GM20431 (cell line): ENCODE results near the gene DNMT3A.

Experiments used
- in situ Hi-C: fragments of 300-500 bp; cut with MseI, MboI; formaldehyde crosslinking; loops from one replicate; pipeline ENCODE4 v1.15.0; 2020; ENCODE audit warnings: low sequenced_read_pairs; ENCODE audit not compliant: unreplicated experiment

Gene DNMT3A

DNA sequence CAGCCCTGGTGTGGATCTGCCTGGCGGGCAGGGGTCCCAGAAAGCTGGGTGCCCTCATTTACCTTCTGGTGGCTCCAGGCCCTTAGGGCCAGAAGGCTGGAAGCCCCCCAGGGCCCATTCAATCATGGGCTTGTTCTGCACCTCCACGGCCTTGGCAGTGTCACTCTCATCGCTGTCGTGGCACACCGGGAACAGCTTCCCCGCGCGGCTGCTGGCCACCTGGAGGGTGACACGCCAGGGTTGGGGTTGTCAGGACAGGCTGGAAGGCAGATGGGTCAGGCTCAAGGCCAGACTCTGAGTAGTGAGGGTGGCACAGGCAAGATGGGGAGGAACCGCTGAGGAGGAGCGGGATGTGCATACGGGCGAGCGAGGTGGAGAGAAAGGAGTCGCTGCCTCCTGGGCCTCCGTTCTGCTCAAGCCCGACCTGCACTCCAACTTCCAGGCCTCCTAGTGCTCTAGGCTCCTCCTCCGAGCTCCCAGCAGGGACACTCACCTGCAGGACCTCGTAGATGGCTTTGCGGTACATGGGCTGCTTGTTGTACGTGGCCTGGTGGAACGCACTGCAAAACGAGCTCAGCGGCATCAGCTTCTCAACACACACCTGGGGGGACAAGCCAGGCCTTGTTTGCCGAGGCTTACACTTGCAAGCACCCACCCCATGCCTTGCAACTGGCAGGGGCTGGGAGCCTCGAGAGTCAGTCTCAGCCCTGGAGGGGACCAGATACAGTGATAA, 95.0 kb downstream of the DNMT3A start:
- in situ Hi-C loops, result no loop called here

DNA sequence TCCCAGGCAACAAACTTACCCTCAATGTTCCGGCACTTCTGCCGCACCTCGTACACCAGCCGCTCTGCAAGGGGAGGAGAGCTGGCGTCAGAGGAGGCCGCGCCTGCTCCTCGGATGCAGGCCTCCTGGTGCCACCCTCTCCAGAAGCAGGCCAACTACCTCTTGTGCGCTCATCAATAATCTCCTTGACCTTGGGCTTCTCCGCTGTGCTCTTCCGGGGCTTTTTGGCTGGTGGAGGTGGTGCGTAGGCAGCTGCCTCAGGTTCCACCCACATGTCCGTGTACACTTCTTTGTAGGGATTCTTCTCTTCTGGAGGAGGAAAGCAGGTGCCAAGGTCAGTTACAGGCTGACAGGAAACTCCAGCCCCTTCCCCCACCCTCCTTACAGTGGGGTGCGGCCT, 95.7 kb downstream of the DNMT3A start:
- in situ Hi-C loops, result no loop called here

DNA sequence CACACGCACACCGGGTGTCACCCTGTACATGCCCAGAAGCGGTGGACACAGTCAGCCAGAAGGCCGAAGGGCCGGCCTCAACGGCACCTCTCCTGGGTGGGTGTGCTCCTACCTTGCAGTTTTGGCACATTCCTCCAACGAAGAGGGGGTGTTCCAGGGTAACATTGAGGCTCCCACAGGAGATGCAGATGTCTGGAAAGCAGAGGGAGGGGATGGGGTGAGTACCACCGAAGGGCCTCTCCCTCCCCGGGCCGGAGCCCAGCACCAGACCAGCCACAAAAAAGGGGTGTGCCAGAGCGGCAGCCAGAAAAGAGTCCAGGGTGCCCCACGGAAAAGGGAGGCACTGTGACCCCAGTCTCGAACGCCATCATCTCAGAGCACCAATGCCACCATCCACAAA, 96.6 kb downstream of the DNMT3A start:
- in situ Hi-C loops, result no loop called here

DNA sequence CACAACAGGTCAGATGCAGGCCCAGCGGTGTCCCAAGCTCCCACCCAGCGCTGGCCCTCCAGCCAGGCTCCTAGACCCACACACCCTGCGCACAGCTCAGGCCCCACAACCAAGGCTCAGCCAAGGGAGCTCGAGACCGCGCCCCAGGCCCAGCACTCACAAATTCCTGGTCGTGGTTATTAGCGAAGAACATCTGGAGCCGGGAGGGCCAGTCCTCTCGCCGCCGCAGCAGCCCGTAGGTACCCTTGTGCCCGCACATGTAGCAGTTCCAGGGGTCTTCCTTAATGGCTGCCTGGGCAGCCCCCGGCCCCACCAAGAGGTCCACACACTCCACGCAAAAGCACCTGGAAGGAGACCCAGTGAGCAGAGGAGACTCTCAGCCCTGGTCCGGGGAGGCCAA, 97.7 kb downstream of the DNMT3A start:
- in situ Hi-C loops, result no loop called here

DNA sequence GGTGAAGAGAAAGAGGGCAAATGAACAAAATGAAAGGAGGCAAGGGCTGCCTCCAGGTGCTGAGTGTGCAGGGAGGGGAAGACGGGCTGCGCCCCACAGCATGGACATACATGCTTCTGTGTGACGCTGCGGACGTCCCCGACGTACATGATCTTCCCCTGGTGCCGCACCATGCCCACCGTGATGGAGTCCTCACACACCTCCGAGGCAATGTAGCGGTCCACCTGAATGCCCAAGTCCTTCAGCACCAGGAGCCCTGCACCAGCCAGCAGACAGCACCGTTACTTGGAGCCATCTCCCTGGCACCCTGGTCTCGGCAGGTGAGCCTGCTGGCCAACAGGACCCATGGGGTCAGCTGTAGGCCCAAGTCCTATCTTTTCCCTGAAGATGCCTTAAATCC, 100.3 kb downstream of the DNMT3A start:
- in situ Hi-C loops, result no loop called here

DNA sequence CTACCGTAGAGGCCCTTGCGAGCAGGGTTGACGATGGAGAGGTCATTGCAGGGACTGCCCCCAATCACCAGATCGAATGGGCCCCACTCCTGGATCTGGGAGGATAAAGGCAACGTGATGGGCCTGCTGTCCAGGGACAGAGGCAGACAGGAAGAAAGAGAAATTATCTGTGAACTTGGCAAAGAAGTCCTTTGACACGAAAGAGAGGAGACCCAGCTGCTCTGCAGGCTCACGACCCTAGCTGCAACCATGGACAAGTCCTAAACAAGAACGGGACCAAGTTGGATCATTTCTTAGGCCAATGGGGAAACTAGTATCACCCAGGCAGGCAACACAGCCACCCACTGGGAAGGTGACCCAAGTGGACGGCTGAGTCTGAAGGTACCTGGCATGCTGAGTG, 101.1 kb downstream of the DNMT3A start:
- in situ Hi-C loops, result no loop called here

DNA sequence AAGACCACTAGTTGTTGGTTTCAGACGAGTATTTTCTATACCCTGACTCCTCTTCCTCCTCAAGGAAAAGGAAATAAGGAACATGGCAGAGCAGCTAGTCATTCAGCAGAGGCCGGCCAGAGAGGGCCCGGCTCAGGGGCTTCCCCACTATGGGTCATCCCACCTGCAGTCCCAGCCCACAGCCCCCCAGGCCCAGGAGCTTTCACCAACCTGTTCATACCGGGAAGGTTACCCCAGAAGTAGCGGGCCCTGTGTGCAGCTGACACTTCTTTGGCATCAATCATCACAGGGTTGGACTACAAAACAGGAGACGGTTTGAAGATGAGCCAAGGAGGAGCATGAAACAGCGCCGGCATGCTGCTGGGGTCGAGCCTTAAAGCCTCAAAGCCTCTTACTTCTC, 102.8 kb downstream of the DNMT3A start:
- in situ Hi-C loops, result no loop called here

- in situ Hi-C loops, result no loop called here
These were observed 104.0 kb downstream of the DNMT3A start for GRCh38 chr2:25237764-25238163.

DNA sequence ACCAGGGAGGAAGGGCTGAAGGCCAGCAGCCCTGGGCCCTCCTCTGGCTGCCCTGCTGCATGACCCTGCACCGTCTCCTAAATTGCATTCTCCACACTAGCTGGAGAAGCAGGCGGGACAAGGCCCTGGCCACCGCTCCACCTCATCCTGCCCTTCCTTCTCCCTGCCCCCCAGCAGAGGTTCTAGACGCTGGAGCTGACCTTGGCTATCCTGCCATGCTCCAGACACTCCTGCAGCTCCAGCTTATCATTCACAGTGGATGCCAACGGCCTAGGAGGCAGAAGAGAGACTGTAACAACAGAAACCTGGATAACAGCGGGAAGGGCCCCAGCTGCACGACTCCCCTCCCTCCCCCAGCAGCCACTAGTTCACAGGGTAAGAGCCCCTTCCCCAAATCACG, 105.0 kb downstream of the DNMT3A start:
- in situ Hi-C loops, result no loop called here

- in situ Hi-C loops, result no loop called here
These were observed 107.0 kb downstream of the DNMT3A start for GRCh38 chr2:25234738-25235137.

DNA sequence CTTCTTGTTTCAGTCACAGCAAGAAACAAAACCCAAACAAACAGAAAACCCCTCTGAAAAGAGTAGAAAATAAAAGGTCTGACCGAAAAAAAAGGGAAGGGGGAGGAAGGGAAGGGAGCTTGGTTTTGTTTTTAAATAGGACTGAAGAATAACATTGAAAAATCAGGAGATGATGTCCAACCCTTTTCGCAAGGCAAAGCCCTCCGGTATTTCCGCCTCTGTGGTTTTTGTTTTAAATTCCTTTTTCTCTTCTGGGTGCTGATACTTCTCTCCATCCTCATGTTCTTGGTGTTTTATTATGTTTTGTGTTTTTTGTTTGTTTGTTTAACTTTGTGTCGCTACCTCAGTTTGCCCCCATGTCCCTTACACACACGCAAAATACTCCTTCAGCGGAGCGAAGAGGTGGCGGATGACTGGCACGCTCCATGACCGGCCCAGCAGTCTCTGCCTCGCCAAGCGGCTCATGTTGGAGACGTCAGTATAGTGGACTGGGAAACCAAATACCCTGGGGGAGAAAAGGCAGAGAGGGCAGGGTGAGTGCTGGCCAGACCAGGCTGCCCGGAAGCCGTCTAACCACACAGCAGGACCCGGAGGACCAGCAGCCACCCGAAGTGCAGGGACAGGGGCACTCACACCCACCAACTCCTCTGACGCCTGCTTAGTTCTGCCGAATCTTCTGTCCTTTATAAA, 107.7 kb downstream of the DNMT3A start:
- in situ Hi-C loops, result no loop called here

- in situ Hi-C loops, result no loop called here
These were observed 109.4 kb downstream of the DNMT3A start for GRCh38 chr2:25232248-25232825.

GRCh38 chr2:25230948-25231311, 110.8 kb downstream of the DNMT3A start:
- in situ Hi-C loops, result no loop called here

GRCh38 chr2:25230198-25230947, 111.4 kb downstream of the DNMT3A start:
- in situ Hi-C loops, result no loop called here

- in situ Hi-C loops, result no loop called here
These were observed 112.2 kb downstream of the DNMT3A start for GRCh38 chr2:25229279-25230197.

GRCh38 chr2:25228848-25229278, 112.9 kb downstream of the DNMT3A start:
- in situ Hi-C loops, result no loop called here

- in situ Hi-C loops, result no loop called here
These were observed 114.1 kb downstream of the DNMT3A start for GRCh38 chr2:25227576-25227975.

- in situ Hi-C loops, result no loop called here
These were observed 114.9 kb downstream of the DNMT3A start for GRCh38 chr2:25226827-25227226.

DNA sequence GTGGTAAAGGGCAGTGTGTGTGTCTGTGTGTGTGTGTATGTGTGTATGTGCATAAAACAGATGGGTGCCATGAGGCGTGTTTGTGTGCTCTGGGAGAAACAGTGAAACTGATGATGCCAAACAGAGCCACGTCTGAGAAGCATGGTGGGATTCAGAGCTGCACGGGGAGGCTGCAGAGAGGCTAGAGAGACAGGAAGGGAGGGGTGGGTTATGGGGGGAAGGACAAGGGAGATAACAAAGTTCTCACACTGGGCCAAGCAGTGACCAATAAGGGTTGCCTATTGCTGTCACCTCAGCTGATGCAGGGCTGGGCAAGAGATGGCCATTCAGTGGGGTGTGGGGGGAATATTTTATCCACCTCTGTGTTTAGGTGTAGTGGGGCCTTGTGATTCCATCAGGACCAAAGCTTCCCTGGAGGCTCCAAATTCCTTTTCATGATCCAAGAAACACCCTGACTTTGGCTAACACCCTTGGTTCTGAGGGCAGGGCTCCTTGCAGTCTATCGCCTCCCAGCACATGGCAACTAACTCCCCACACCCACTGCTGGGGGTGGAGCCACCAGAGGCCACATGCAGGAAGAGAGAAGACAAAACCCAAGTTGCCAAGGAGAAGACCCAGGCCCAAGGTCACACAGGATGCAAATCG, 119.1 kb downstream of the DNMT3A start:
- in situ Hi-C loops, result no loop called here
